ENCODE data around the gene DDA1. TPM values are rescaled to one million over a fixed set of nuclear protein-coding genes. Genes with fewer than 3 reads are reported as not detected.

Gene DDA1
- total and polyA plus RNA-seq, 2 of the 13 experiments (the other 11 are each of a cell fraction or from before 2014, with no cell fraction given) = 24.5 to 26.0 TPM

- TF ChIP-seq DR1 (CRISPR knock-in tag; IDR thresholded peaks at IDR 0.05) (no peak), AGO1 (IDR thresholded peaks at IDR 0.05; ENCODE audit: low read depth, low read length, poor library complexity, severe bottlenecking) (no peak), PCBP1 (IDR thresholded peaks at IDR 0.05; ENCODE audit: borderline replicate concordance, low read depth, low read length) (no peak), JDP2 (CRISPR knock-in tag; IDR thresholded peaks at IDR 0.05; ENCODE audit: borderline replicate concordance) (no peak), BHLHE40 (IDR thresholded peaks at IDR 0.05; ENCODE audit: low read length) (no peak), MYNN (CRISPR knock-in tag; IDR thresholded peaks at IDR 0.05; ENCODE audit: low read depth) (no peak), HMG20B (CRISPR knock-in tag; conservative IDR thresholded peaks at IDR 0.05) (no peak)
- TF ChIP-seq, protein P1, sequence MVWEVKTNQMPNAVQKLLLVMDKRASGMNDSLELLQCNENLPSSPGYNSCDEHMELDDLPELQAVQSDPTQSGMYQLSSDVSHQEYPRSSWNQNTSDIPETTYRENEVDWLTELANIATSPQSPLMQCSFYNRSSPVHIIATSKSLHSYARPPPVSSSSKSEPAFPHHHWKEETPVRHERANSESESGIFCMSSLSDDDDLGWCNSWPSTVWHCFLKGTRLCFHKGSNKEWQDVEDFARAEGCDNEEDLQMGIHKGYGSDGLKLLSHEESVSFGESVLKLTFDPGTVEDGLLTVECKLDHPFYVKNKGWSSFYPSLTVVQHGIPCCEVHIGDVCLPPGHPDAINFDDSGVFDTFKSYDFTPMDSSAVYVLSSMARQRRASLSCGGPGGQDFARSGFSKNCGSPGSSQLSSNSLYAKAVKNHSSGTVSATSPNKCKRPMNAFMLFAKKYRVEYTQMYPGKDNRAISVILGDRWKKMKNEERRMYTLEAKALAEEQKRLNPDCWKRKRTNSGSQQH (CRISPR knock-in tag; IDR thresholded peaks at IDR 0.05; ENCODE audit: low read depth) = no peak
Observed at GRCh38 chr19:17286752-17287151, 22.6 kb upstream of the DDA1 start (continued).

DNA sequence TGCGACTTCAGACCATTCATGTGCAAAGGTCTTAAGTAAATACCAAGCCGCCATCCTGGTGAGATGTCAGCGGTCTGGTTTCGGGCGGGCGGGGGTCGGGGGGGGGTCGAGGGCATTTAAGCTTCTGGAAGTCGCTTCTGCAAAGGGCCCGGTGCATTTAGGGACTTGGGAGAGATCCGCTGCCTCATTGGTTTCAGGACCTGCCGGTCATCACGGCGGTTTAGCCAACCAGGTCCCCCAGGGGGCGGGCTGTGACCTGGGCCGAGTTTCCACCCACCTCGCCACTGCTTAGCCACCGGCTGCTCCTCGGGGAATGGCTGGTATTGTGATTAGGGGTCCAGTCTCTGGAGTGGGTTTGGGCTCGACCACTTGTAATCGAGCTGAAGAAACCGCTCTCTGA, 19.9 kb upstream of the DDA1 start:
- CTCF ChIA-PET (ENCODE audit: low intra/inter-chr PET ratio, low total read pairs) = no interaction called here
- Histone ChIP-seq H2AFZ (ENCODE audit: low read length) (no peak overlapping the region), H3K4me2 (ENCODE audit: low read depth, low read length) (0 out of 2 replicates have a peak overlapping the region, but pooled peaks have one; percentile 36)
- peak; percentile 86 for TF ChIP-seq NFYB (CRISPR knock-in tag; IDR thresholded peaks at IDR 0.05)
- TF ChIP-seq SP2 (CRISPR knock-in tag; IDR thresholded peaks at IDR 0.05) = peak; percentile 88
- TF ChIP-seq, protein P2, sequence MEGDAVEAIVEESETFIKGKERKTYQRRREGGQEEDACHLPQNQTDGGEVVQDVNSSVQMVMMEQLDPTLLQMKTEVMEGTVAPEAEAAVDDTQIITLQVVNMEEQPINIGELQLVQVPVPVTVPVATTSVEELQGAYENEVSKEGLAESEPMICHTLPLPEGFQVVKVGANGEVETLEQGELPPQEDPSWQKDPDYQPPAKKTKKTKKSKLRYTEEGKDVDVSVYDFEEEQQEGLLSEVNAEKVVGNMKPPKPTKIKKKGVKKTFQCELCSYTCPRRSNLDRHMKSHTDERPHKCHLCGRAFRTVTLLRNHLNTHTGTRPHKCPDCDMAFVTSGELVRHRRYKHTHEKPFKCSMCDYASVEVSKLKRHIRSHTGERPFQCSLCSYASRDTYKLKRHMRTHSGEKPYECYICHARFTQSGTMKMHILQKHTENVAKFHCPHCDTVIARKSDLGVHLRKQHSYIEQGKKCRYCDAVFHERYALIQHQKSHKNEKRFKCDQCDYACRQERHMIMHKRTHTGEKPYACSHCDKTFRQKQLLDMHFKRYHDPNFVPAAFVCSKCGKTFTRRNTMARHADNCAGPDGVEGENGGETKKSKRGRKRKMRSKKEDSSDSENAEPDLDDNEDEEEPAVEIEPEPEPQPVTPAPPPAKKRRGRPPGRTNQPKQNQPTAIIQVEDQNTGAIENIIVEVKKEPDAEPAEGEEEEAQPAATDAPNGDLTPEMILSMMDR (CRISPR knock-in tag; IDR thresholded peaks at IDR 0.05) = 0 out of 2 replicates have a peak, but pooled peaks have one; percentile 3
- peak; percentile 88 for TF ChIP-seq PBX2 (CRISPR knock-in tag; IDR thresholded peaks at IDR 0.05)
- no peak for TF ChIP-seq ADNP (CRISPR knock-in tag; IDR thresholded peaks at IDR 0.05)
- TF ChIP-seq PREB (CRISPR knock-in tag; IDR thresholded peaks at IDR 0.05) = no peak
- no peak for TF ChIP-seq ZNF777 (CRISPR knock-in tag; IDR thresholded peaks at IDR 0.05)

More for the DNA sequence above, 19.9 kb upstream of the DDA1 start:
- ATAC-seq = peak; percentile 76
- H3K9ac ChIP-seq (ENCODE audit: insufficient read depth, low read depth, low read length) = no peak overlapping the region
- H3K27ac ChIP-seq (ENCODE audit: extremely low read length, insufficient read depth, low read length) = no peak overlapping the region
- no peak for DNase-seq (ENCODE audit: low spot score)
- POLR2A ChIA-PET = no interaction called here
- no peaks in the 10 kb centered on the region for H4K20me1 ChIP-seq (ENCODE audit: insufficient read depth, low read length)
- no peaks in the 10 kb centered on the region for H3K79me2 ChIP-seq (ENCODE audit: insufficient read depth, low read length)
- no peak overlapping the region; a peak in 1 of 6 replicates for H3K4me3 ChIP-seq (replicated peaks in 1 of 3; ENCODE audit: insufficient read depth in 1 of 3, low read depth in 2 of 3, low read length in 3 of 3)
- H3K27me3 ChIP-seq (ENCODE audit: control insufficient read depth in 1 of 2, insufficient read depth in 2 of 2, low read length in 2 of 2) = no peaks in the 10 kb centered on the region
- no peaks in the 10 kb centered on the region for H3K36me3 ChIP-seq (replicated peaks in 1 of 2; ENCODE audit: control insufficient read depth in 1 of 2, insufficient read depth in 2 of 2, low read length in 2 of 2)
- H3K9me3 ChIP-seq (ENCODE audit: low read length) = no peaks in the 10 kb centered on the region
- 28% methylated on average over 14 of the region's 22 CpGs for WGBS (ENCODE audit: low lambda C conversion rate)
- intact Hi-C loops (cut with micrococcal nuclease; ENCODE audit: unreplicated experiment) (no loop called here), in situ Hi-C loops (cut with HindIII; ENCODE audit: extremely low pct_ligation_motif_present, low pct_unique_long_range_greater_than_20kb) (no loop called here)
- no peaks in the 10 kb centered on the region for H3K4me1 ChIP-seq (ENCODE audit: insufficient read depth, low read length)
- BruUV-seq (replicated peaks) = no TSS peak
- no peak for FAIRE-seq
